MCF 10A (cell line): ENCODE measurements around the gene THBD. TPM values are rescaled to one million over a fixed set of nuclear protein-coding genes. Genes with fewer than 3 reads are reported as not detected.
A peak's percentile ranks its signal among the peaks of the same experiment; 100 is the strongest.

Experiments
- BruUV-seq: library from RNA; stranded (reverse); fragments of 400-500 nt; replicated peaks from 2 replicates; lab custom pipeline; 2021; lab: Mats Ljungman, UMichigan
- CTCF ChIA-PET: fragments of 300-600 bp; sonication (Branson Sonifier 250); formaldehyde crosslinking; extraction: SDS; loops from one replicate; lab custom pipeline; 2021; ENCODE audit warnings: antibody characterized with exemption, inconsistent platforms; lab: Yijun Ruan, JAX
- POLR2A ChIA-PET: fragments of 300-600, 350-650 bp; sonication (Branson Sonifier 250); formaldehyde crosslinking; extraction: SDS; loops from one replicate; lab custom pipeline; 2020; ENCODE audit warnings: antibody characterized with exemption, inconsistent platforms; lab: Yijun Ruan, JAX
- DNase-seq: peaks from one replicate; pipeline ENCODE4 v3.0.0-alpha.2; 2018; ENCODE audit not compliant: unreplicated experiment
- H3K27ac Mint-ChIP-seq: one replicate; pipeline ENCODE4 v1.8.0; 2022; ENCODE audit warnings: mild to moderate bottlenecking, low read depth, mixed read lengths; ENCODE audit not compliant: unreplicated experiment
- H3K27me3 Mint-ChIP-seq: one replicate; pipeline ENCODE4 v1.8.0; 2022; ENCODE audit warnings: mixed read lengths; ENCODE audit not compliant: insufficient read depth, unreplicated experiment
- H3K36me3 Mint-ChIP-seq: one replicate; pipeline ENCODE4 v1.8.0; 2022; ENCODE audit warnings: mild to moderate bottlenecking, moderate library complexity, mixed read lengths; ENCODE audit not compliant: insufficient read depth, unreplicated experiment
- H3K4me1 Mint-ChIP-seq: one replicate; pipeline ENCODE4 v1.8.0; 2022; ENCODE audit warnings: mixed read lengths; ENCODE audit not compliant: insufficient read depth, unreplicated experiment
- H3K4me3 Mint-ChIP-seq: one replicate; pipeline ENCODE4 v1.8.0; 2022; ENCODE audit warnings: mild to moderate bottlenecking, moderate library complexity, mixed read lengths; ENCODE audit not compliant: unreplicated experiment
- H3K9me3 Mint-ChIP-seq: one replicate; pipeline ENCODE4 v1.8.0; 2022; ENCODE audit warnings: mixed read lengths; ENCODE audit not compliant: unreplicated experiment
- CTCF ChIP-seq: fragments of 200-600 bp; IDR thresholded peaks from one replicate; pipeline ENCODE4 v1.8.0; 2022; ENCODE audit warnings: antibody characterized with exemption, mild to moderate bottlenecking; ENCODE audit not compliant: unreplicated experiment
- intact Hi-C: fragments of 100-400 bp; cut with micrococcal nuclease; formaldehyde crosslinking; loops from 2 replicates; pipeline ENCODE4 v1.14.1; 2022
- total RNA-seq: library from RNA; stranded (reverse); gene quantifications from 2 replicates; pipeline ENCODE4 v1.2.3, GENCODE V29; 2022

The THBD gene
- total RNA-seq, 1 experiment from 2014 or later = 15.4 TPM

GRCh38 chr20:23062632-23063031 is 13.2 kb upstream of the THBD start:
- no peak for DNase-seq
- Mint-ChIP-seq H3K9me3 (no peaks in the 10 kb centered on the region), H3K4me3 (no peak overlapping the region), H3K36me3 (no peaks in the 10 kb centered on the region), H3K4me1 (no peaks in the 10 kb centered on the region), H3K27ac (no peak overlapping the region), H3K27me3 (no peaks in the 10 kb centered on the region)
- intact Hi-C loops = no loop called here
- CTCF ChIA-PET = interaction anchor here (0.6 to 2.2 kb wide), 10 partner anchors 9 to 449 kb away, joined by 3 to 11 read pairs (median 3); no protein-coding TSS in a partner anchor
- POLR2A ChIA-PET = interaction anchor here (1.1 to 1.4 kb wide), 3 partner anchors 9 to 32 kb away, joined by 3 read pairs; no protein-coding TSS in a partner anchor
- no peak for TF ChIP-seq CTCF
- BruUV-seq = no TSS peak

- no peak overlapping the region for H3K27ac Mint-ChIP-seq
- ChIA-PET POLR2A (interaction anchor here (1.1 to 1.9 kb wide), 3 partner anchors 10 to 11 kb away, joined by 3 to 5 read pairs (median 3); no protein-coding TSS in a partner anchor), CTCF (interaction anchor here (0.6 to 2.2 kb wide), 16 partner anchors 8 to 373 kb away, joined by 3 to 11 read pairs (median 3); no protein-coding TSS in a partner anchor)
- no TSS peak for BruUV-seq
- H3K36me3 Mint-ChIP-seq = no peaks in the 10 kb centered on the region
- no peak overlapping the region for H3K4me3 Mint-ChIP-seq
- no peak for TF ChIP-seq CTCF
- no peaks in the 10 kb centered on the region for H3K27me3 Mint-ChIP-seq
- H3K4me1 Mint-ChIP-seq = no peaks in the 10 kb centered on the region
- intact Hi-C loops = no loop called here
- H3K9me3 Mint-ChIP-seq = no peaks in the 10 kb centered on the region
- peak; percentile 50 for DNase-seq
Measured at GRCh38 chr20:23061734-23062561, 12.5 kb upstream of the THBD start.

- H3K27ac Mint-ChIP-seq = no peak overlapping the region
- no TSS peak for BruUV-seq
- DNase-seq = no peak
- CTCF ChIA-PET = interaction anchor here (0.5 to 2.6 kb wide), 14 partner anchors 8 to 373 kb away, joined by 3 to 11 read pairs (median 4); no protein-coding TSS in a partner anchor
- H3K36me3 Mint-ChIP-seq = no peaks in the 10 kb centered on the region
- no peaks in the 10 kb centered on the region for H3K9me3 Mint-ChIP-seq
- no peaks in the 10 kb centered on the region for H3K27me3 Mint-ChIP-seq
- no peak for TF ChIP-seq CTCF
- H3K4me3 Mint-ChIP-seq = no peak overlapping the region
- POLR2A ChIA-PET = interaction anchor here (1.9 kb wide), 1 partner anchor 11 kb away, joined by 5 read pairs; no protein-coding TSS in a partner anchor
- H3K4me1 Mint-ChIP-seq = no peaks in the 10 kb centered on the region
- intact Hi-C loops = no loop called here
Measured at GRCh38 chr20:23061262-23061661, 11.8 kb upstream of the THBD start.

- no TSS peak for BruUV-seq
Measured at GRCh38 chr20:23060629-23061028, 11.2 kb upstream of the THBD start.

More at GRCh38 chr20:23060629-23061028, 11.2 kb upstream of the THBD start:
- no peak overlapping the region for H3K27ac Mint-ChIP-seq
- POLR2A ChIA-PET = interaction anchor here (0.6 to 1.9 kb wide), 2 partner anchors 10 to 266 kb away, joined by 3 to 5 read pairs; no protein-coding TSS in a partner anchor
- CTCF ChIA-PET = interaction anchor here (0.5 to 2.6 kb wide), 14 partner anchors 9 to 372 kb away, joined by 3 to 11 read pairs (median 4); no protein-coding TSS in a partner anchor
- H3K4me3 Mint-ChIP-seq = no peak overlapping the region
- no peaks in the 10 kb centered on the region for H3K36me3 Mint-ChIP-seq
- TF ChIP-seq CTCF = no peak
- no peaks in the 10 kb centered on the region for H3K9me3 Mint-ChIP-seq
- no peak for DNase-seq
- intact Hi-C loops = no loop called here
- H3K27me3 Mint-ChIP-seq = no peaks in the 10 kb centered on the region
- H3K4me1 Mint-ChIP-seq = no peaks in the 10 kb centered on the region
